Mesenchymal stem cell (in vitro differentiated cells and primary cell): ENCODE results near the gene MYO5B.

Experiments used
- DNase-seq: peaks from one replicate; pipeline ENCODE4 v3.0.0-alpha.2; 2013
- H2AFZ ChIP-seq: one replicate; pipeline ENCODE4 v1.6.1; 2013; ENCODE audit warnings: low read depth, mild to moderate bottlenecking, control low read depth, inconsistent platforms, low read length, moderate library complexity
- H2AK5ac ChIP-seq: 2 replicates; pipeline ENCODE4 v1.6.1; 2013; ENCODE audit warnings: low read length, moderate library complexity, mild to moderate bottlenecking, inconsistent platforms; ENCODE audit not compliant: severe bottlenecking
- H2BK120ac ChIP-seq: one replicate; pipeline ENCODE4 v1.6.1; 2013; ENCODE audit warnings: low read depth, mild to moderate bottlenecking, inconsistent platforms, low read length, moderate library complexity
- H2BK12ac ChIP-seq, 2 experiments: one replicate each; pipeline ENCODE4 v1.6.1; 2013; ENCODE audit warnings: inconsistent platforms in 2 of 2, low read length in 2 of 2, mild to moderate bottlenecking in 2 of 2, moderate library complexity in 2 of 2, control low read depth in 1 of 2
- H2BK15ac ChIP-seq: one replicate; pipeline ENCODE4 v1.6.1; 2013; ENCODE audit warnings: mild to moderate bottlenecking, low read depth, inconsistent platforms; ENCODE audit not compliant: poor library complexity, severe bottlenecking
- H2BK5ac ChIP-seq: 2 replicates; pipeline ENCODE4 v1.6.1; 2013; ENCODE audit warnings: low read depth, mild to moderate bottlenecking, low read length, control low read depth, inconsistent platforms; ENCODE audit not compliant: poor library complexity, severe bottlenecking
- H3K14ac ChIP-seq, 2 experiments: one replicate each; pipeline ENCODE4 v1.6.1; 2013; ENCODE audit warnings: inconsistent platforms in 2 of 2, low read length in 2 of 2, control low read depth in 1 of 2, mild to moderate bottlenecking in 1 of 2, moderate library complexity in 1 of 2
- H3K18ac ChIP-seq, 2 experiments: one replicate each; pipeline ENCODE4 v1.6.1; 2013; ENCODE audit warnings: inconsistent platforms in 2 of 2, low read length in 2 of 2, control low read depth in 1 of 2, low read depth in 1 of 2, mild to moderate bottlenecking in 1 of 2
- H3K23ac ChIP-seq, 2 experiments: one replicate each; pipeline ENCODE4 v1.6.1; 2013; ENCODE audit warnings: inconsistent platforms in 2 of 2, low read length in 2 of 2, mild to moderate bottlenecking in 2 of 2, moderate library complexity in 2 of 2, control low read depth in 1 of 2
- H3K27ac ChIP-seq: 2 replicates; pipeline ENCODE4 v1.5.1; 2013; ENCODE audit warnings: mild to moderate bottlenecking, moderate library complexity, low read length, control low read depth, inconsistent platforms; ENCODE audit not compliant: poor library complexity, severe bottlenecking
- H3K27me3 ChIP-seq, 2 experiments: 2 replicates each; pipeline versions ENCODE4 v1.6.1 to v1.7.0; 2013; ENCODE audit warnings: low read length in 2 of 2, mild to moderate bottlenecking in 2 of 2, moderate library complexity in 2 of 2, control low read depth in 1 of 2, inconsistent platforms in 1 of 2; ENCODE audit not compliant: control insufficient read depth in 1 of 2, insufficient read depth in 1 of 2
- H3K36me3 ChIP-seq, 2 experiments: 2 replicates each; pipeline versions ENCODE4 v1.6.1 to v1.7.0; 2013; ENCODE audit warnings: low read length in 2 of 2, control low read depth in 1 of 2, inconsistent platforms in 1 of 2, low read depth in 1 of 2, mild to moderate bottlenecking in 1 of 2; ENCODE audit not compliant: insufficient read depth in 2 of 2, control insufficient read depth in 1 of 2
- H3K4ac ChIP-seq, 2 experiments: one replicate each; pipeline ENCODE4 v1.6.1; 2013; ENCODE audit warnings: inconsistent platforms in 2 of 2, low read length in 2 of 2, mild to moderate bottlenecking in 2 of 2, moderate library complexity in 2 of 2, control low read depth in 1 of 2, low read depth in 1 of 2
- H3K4me1 ChIP-seq: 2 replicates; pipeline ENCODE4 v1.6.1; 2013; ENCODE audit warnings: low read depth, low read length, control low read depth; ENCODE audit not compliant: control insufficient read depth, insufficient read depth
- H3K4me2 ChIP-seq: 2 replicates; pipeline ENCODE4 v1.6.1; 2013; ENCODE audit warnings: low read length, mild to moderate bottlenecking, inconsistent platforms; ENCODE audit not compliant: poor library complexity, severe bottlenecking
- H3K4me3 ChIP-seq, 2 experiments: 2 replicates each; pipeline versions ENCODE4 v1.5.1 to v1.7.0; 2013; ENCODE audit warnings: low read length in 2 of 2, mild to moderate bottlenecking in 2 of 2, control low read depth in 1 of 2, low read depth in 1 of 2; ENCODE audit not compliant: insufficient read depth in 1 of 2
- H3K79me1 ChIP-seq: replicated peaks from 2 replicates; pipeline ENCODE4 v1.6.1; 2013; ENCODE audit warnings: mild to moderate bottlenecking, control low read depth, low read length, inconsistent platforms; ENCODE audit not compliant: poor library complexity, severe bottlenecking
- H3K9ac ChIP-seq: 2 replicates; pipeline ENCODE4 v1.7.0; 2013; ENCODE audit warnings: mild to moderate bottlenecking, low read length, moderate library complexity
- H3K9me3 ChIP-seq: 2 replicates; pipeline ENCODE4 v1.7.0; 2013; ENCODE audit warnings: mild to moderate bottlenecking, low read length; ENCODE audit not compliant: control insufficient read depth
- H4K8ac ChIP-seq: one replicate; pipeline ENCODE4 v1.6.1; 2013; ENCODE audit warnings: inconsistent platforms, mild to moderate bottlenecking, low read length, moderate library complexity
- H4K91ac ChIP-seq: one replicate; pipeline ENCODE4 v1.6.1; 2013; ENCODE audit warnings: mild to moderate bottlenecking, low read length, inconsistent platforms
- WGBS: methylation state at CpG from one replicate; pipeline ENCODE4 v1.1.7; 2013; ENCODE audit warnings: mixed read lengths; 5-methylcytosine and 5-hydroxymethylcytosine counted together

MYO5B gene

DNA sequence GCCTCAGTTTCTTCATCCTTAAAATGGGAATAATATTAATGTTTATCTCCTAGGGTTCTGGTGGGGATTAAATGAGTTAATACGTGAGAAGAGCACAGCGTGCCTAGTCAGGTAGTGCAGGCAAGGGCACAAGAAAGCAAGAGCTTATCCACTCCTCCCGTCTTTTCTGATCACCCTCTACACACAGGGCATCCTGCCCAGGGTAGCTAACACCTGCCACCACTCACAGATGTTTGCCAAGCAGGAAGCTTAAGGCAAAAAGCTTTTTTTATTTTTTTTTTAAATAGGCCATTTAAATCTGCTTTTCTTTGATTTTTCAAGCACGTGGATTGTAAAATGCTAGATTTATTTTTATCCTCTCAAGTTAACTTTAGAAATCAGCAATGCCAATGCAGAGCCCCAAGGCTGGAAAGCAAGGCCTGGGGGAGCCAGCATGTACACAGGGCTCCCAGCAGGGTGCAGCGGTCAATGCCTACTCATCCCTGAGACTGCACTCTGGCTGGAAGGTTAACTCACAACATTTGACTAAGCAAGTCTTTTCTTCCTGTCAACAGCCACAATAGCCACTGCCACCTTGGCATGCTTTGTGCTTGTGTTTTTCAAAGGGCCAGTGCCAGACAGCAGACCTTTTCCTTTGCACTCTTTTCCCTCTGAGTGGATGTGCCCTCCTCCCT is 295.2 kb downstream of the MYO5B start:
- Histone ChIP-seq H3K9ac (no peak overlapping the region), H3K9me3 (no peaks in the 10 kb centered on the region), H2BK12ac (no peak overlapping the region), H3K4me3 (no peak overlapping the region), H2BK15ac (no peak overlapping the region), H3K23ac (no peak overlapping the region), H3K79me1 (no peaks in the 10 kb centered on the region), H3K18ac (no peak overlapping the region), H3K27ac (no peak overlapping the region), H2AFZ (no peak overlapping the region), H3K14ac (no peak overlapping the region), H4K91ac (no peak overlapping the region), H3K36me3 (no peaks in the 10 kb centered on the region), H2AK5ac (no peak overlapping the region), H3K27me3 (peaks cover 5 to 6% of the 10 kb centered on the region in 2 experiments), H3K4me1 (peaks cover 6% of the 10 kb centered on the region), H4K8ac (no peak overlapping the region), H2BK5ac (no peak overlapping the region), H3K4ac (no peak overlapping the region), H2BK120ac (no peak overlapping the region), H3K4me2 (no peak overlapping the region)
- no peak for DNase-seq
- WGBS = 85% methylated on average over 5 of the region's 5 CpGs

DNA sequence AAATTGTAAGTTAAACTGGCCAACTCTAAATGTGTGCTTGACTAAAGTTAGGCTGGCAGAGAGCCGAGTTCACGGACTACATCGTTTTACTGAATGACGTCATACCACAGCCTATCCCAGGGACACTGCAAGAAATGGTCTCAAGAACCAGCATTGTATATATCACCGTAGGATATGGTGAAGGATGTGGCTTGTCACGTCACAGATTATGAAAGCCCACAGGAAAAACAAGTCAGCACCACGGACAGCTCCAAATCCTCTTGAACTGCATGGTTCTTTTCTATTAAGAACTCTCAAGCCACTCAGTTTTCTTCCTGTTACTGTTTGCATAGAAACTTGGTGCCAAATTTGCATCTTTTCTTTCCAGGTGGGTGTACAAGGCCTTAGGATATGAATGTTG is 296.5 kb downstream of the MYO5B start:
- H4K91ac ChIP-seq = no peak overlapping the region
- no peak overlapping the region for H3K4me3 ChIP-seq
- no peak overlapping the region for H2BK5ac ChIP-seq
- WGBS = 53% methylated on average over 7 of the region's 7 CpGs
- H3K4ac ChIP-seq = no peak overlapping the region
- peak; percentile 82 for DNase-seq
- no peak overlapping the region for H3K9ac ChIP-seq
- H3K27ac ChIP-seq = no peak overlapping the region
- H3K27me3 ChIP-seq = peaks cover 0 to 10% of the 10 kb centered on the region in 2 experiments
- no peak overlapping the region for H3K18ac ChIP-seq
- H3K36me3 ChIP-seq = no peaks in the 10 kb centered on the region
- H3K4me1 ChIP-seq = peaks cover 12% of the 10 kb centered on the region
- H2BK120ac ChIP-seq = no peak overlapping the region
- no peak overlapping the region for H2BK12ac ChIP-seq
- H2BK15ac ChIP-seq = no peak overlapping the region
- H2AK5ac ChIP-seq = no peak overlapping the region
- no peaks in the 10 kb centered on the region for H3K9me3 ChIP-seq
- no peak overlapping the region for H3K23ac ChIP-seq
- H4K8ac ChIP-seq = no peak overlapping the region
- H3K14ac ChIP-seq = no peak overlapping the region
- H3K79me1 ChIP-seq = no peaks in the 10 kb centered on the region
- H3K4me2 ChIP-seq = no peak overlapping the region
- no peak overlapping the region for H2AFZ ChIP-seq

DNA sequence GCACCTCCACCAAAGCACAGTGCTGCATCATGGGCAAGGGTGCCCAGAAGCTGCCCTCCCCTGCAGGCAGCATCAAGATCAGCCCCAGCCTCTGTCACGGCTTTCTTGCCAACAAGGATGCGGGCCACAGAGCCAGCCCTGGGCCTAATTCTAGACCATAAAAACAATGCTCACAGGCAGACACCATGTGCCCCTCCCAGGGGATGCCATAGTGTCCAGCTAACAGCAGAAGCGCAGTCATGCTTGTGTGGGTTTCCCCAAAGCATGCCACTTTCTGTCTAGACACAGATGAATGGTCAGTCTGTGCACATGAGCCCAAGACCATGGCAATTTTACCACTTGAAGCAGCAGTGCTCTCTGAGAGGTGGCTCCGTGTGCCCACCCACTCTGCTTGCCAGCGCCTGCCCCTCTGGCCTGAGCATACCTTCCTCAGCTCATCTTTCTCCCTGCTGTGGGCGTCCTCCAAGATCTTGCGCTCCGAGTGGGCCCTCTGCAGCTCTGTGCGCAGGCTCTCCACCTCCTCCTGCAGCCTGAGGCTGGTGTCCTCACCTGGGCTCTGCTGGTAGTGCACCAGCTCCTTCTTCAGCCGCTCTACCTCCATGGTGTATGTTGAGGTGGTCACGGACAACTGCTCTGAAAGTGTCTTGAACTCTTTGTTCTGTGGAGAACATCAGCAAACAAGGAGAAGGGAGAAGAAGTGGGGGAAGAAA is 300.3 kb downstream of the MYO5B start:
- Histone ChIP-seq H4K91ac (no peak overlapping the region), H3K14ac (peak overlapping the region in 1 of 2 experiments; percentile 39), H2BK12ac (no peak overlapping the region), H3K4ac (no peak overlapping the region), H3K9me3 (no peaks in the 10 kb centered on the region), H3K4me2 (no peak overlapping the region), H3K18ac (no peak overlapping the region), H3K4me3 (no peak overlapping the region), H3K4me1 (peaks cover 23% of the 10 kb centered on the region), H2BK120ac (no peak overlapping the region), H3K27ac (no peak overlapping the region), H2AFZ (no peak overlapping the region), H3K9ac (no peak overlapping the region), H4K8ac (no peak overlapping the region), H3K36me3 (no peaks in the 10 kb centered on the region), H2BK5ac (no peak overlapping the region), H3K27me3 (peaks cover 10 to 11% of the 10 kb centered on the region in 2 experiments), H3K79me1 (no peaks in the 10 kb centered on the region), H2AK5ac (no peak overlapping the region), H2BK15ac (no peak overlapping the region), H3K23ac (no peak overlapping the region)
- WGBS = 88% methylated on average over 11 of the region's 11 CpGs
- no peak for DNase-seq

GRCh38 chr18:49893036-49893435 is 301.9 kb downstream of the MYO5B start:
- Histone ChIP-seq H2AK5ac (no peak overlapping the region), H2BK15ac (no peak overlapping the region), H2BK12ac (no peak overlapping the region), H2BK120ac (peak overlapping the region; percentile 45), H3K27me3 (peaks cover 10 to 17% of the 10 kb centered on the region in 2 experiments), H3K4me3 (no peak overlapping the region), H3K23ac (no peak overlapping the region), H3K27ac (peak overlapping the region; percentile 58), H2BK5ac (no peak overlapping the region), H3K4me2 (no peak overlapping the region), H3K18ac (no peak overlapping the region), H3K79me1 (no peaks in the 10 kb centered on the region), H3K9ac (no peak overlapping the region), H3K4me1 (peaks cover 23% of the 10 kb centered on the region), H4K8ac (no peak overlapping the region), H3K36me3 (no peaks in the 10 kb centered on the region), H3K4ac (no peak overlapping the region), H3K9me3 (no peaks in the 10 kb centered on the region), H4K91ac (no peak overlapping the region), H2AFZ (no peak overlapping the region), H3K14ac (no peak overlapping the region)
- DNase-seq = peak; percentile 15
- WGBS = 48% methylated on average over 2 of the region's 2 CpGs
